D341Med (cell line): ENCODE measurements around the gene ATP8B4.
"Not testable (repeated sequence)": the region's sequence is repeated elsewhere in the genome, so short reads cannot be mapped to it uniquely, and the experiment has no call there.

Experiments
- DNase-seq: peaks from one replicate; pipeline ENCODE4 v3.0.0; 2012; ENCODE audit warnings: low spot score

Gene ATP8B4, protein sequence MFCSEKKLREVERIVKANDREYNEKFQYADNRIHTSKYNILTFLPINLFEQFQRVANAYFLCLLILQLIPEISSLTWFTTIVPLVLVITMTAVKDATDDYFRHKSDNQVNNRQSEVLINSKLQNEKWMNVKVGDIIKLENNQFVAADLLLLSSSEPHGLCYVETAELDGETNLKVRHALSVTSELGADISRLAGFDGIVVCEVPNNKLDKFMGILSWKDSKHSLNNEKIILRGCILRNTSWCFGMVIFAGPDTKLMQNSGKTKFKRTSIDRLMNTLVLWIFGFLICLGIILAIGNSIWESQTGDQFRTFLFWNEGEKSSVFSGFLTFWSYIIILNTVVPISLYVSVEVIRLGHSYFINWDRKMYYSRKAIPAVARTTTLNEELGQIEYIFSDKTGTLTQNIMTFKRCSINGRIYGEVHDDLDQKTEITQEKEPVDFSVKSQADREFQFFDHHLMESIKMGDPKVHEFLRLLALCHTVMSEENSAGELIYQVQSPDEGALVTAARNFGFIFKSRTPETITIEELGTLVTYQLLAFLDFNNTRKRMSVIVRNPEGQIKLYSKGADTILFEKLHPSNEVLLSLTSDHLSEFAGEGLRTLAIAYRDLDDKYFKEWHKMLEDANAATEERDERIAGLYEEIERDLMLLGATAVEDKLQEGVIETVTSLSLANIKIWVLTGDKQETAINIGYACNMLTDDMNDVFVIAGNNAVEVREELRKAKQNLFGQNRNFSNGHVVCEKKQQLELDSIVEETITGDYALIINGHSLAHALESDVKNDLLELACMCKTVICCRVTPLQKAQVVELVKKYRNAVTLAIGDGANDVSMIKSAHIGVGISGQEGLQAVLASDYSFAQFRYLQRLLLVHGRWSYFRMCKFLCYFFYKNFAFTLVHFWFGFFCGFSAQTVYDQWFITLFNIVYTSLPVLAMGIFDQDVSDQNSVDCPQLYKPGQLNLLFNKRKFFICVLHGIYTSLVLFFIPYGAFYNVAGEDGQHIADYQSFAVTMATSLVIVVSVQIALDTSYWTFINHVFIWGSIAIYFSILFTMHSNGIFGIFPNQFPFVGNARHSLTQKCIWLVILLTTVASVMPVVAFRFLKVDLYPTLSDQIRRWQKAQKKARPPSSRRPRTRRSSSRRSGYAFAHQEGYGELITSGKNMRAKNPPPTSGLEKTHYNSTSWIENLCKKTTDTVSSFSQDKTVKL

GRCh38 chr15:50119063-50120040 lies at the start of gene ATP8B4:
ATP8B4 (minus strand) TSS chr15:50119233; CDS start chr15:50106966, 12,267 bp downstream.
- DNase-seq: no peak

GRCh38 chr15:50168379-50168778 lies 49.3 kb upstream of the ATP8B4 start:
- no peak for DNase-seq

- DNase-seq: no peak
Measured at GRCh38 chr15:50167110-50167509, 48.1 kb upstream of the ATP8B4 start.

- no peak for DNase-seq
Measured at GRCh38 chr15:50166216-50166615, 47.2 kb upstream of the ATP8B4 start.

- DNase-seq: no peak
Measured at GRCh38 chr15:50164458-50164857, 45.4 kb upstream of the ATP8B4 start.

DNA sequence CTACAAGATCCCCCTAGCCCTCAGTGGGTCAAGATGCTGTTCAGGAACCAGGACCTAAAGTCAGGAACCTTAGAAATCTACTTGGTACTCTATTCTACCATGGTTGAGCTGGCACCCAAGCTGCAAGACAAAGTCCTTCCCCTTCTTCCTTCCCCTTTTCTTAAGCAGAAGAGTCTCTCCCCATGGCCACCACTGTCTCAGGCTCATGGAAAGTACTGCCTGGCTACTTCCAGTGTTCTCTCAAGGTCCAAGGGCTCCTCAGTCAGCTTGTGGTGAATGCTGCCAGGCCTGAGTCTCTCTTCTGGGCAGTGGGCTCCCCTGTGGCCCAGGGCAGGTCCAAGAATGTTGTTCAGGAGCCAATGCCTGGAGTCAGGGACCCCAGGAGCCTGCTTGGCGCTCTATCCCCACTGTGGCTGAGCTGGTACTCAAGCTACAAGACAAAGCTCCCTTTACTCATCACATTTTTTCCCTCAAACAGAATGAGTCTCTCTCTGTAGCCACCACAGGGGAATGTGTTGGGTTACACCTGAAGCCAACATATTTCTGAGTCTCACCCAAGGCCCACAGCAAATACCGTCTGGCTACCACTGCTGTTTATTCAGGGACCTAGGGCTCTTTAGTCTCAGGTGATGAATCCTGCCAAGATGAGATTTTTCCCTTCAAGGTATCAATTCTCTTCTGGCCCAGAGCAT lies 44.8 kb upstream of the ATP8B4 start:
- no peak for DNase-seq

DNA sequence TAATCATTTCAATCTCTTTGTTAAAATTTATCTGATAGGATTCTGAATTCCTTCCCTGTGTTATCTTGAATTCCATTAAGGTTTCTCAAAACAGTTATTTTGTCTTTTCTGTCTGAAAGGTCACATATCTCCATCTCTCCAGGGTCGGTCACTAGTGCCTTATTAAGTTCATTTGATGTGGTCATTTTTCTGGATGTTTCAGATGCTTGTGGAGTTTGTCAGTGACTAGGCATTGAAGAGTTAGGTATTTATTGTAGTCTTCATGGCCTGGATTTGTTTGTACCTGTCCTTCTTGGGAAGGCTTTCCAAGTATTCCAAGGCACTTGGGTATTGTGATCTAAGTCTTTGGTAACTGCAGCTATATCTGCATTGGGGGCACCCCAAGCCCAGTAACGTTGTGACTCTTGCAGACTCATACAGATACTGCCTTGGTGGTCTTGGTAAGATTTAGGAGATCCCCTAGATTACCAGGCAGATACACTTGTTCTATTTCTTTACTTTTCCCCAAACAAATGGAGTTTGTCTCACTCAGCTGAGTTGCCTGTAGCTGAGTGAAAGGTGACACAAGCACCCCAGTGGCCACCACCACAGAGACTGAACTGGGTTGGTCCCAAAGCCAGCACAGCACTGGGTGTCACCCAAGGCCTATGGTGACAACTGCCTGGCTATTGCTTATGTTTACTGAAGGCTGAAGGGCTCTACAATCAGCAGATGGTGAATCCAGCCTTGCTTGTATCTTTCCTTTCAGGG lies 44.1 kb upstream of the ATP8B4 start:
- no peak for DNase-seq

DNA sequence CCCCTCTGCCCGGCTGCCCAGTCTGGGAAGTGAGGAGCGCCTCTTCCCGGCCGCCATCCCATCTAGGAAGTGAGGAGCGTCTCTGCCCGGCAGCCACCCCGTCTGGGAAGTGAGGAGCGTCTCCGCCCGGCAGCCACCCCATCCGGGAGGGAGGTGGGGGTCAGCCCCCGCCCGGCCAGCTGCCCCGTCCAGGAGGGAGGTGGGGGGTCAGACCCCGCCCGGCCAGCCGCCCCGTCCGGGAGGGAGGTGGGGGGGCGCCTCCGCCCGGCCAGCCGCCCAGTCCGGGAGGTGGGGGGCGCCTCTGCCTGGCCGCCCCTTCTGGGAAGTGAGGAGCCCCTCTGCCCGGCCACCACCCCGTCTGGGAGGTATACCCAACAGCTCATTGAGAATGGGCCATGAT lies 39.2 kb upstream of the ATP8B4 start:
- not testable (repeated sequence) for DNase-seq

GRCh38 chr15:50151476-50151875 lies 32.4 kb upstream of the ATP8B4 start:
- DNase-seq: no peak

- no peak for DNase-seq
Measured at GRCh38 chr15:50150851-50151250, 31.8 kb upstream of the ATP8B4 start.

- DNase-seq: no peak
Measured at GRCh38 chr15:50150349-50150748, 31.3 kb upstream of the ATP8B4 start.

DNA sequence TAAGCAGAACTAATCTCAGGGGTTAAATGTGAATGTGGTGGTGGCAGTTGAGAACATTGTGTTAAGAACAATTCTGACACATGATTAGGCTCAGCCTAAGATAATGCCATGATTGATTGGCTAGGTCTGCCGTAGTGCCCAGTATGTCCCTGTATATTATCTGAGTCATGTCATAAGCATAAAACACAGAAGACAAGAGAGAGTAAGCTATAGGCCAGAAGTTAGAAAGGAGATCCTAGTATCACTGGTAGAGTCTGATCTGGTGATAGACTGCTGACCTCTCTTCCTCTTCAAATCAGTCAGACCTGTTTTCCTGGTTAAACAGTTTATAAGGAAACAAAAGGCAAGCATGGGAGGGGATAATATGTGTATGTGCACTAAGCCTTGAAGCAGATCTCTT lies 30.1 kb upstream of the ATP8B4 start:
- no peak for DNase-seq

- peak; percentile 51 for DNase-seq
Measured at GRCh38 chr15:50148362-50148963, 29.4 kb upstream of the ATP8B4 start.

DNA sequence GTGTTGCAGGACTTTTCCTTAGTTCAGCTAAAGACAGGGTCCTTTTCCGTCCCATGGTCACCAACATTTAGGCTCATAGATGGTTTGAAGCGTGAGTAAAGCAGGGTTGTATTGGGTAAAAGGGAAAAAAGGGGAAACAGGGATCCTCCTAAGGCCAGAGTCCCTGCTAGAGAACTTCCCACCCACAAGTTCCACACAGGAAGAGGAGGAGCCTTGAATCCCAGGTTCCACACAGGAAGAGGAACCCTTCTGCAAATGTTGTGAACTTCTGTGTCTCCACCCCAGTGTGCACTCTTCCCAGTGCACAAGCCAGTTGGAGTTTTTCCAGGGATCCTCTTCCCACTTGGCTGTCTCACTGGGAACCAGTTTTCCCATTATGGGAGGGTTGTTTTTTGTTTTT lies 27.6 kb upstream of the ATP8B4 start:
- DNase-seq: no peak

DNA sequence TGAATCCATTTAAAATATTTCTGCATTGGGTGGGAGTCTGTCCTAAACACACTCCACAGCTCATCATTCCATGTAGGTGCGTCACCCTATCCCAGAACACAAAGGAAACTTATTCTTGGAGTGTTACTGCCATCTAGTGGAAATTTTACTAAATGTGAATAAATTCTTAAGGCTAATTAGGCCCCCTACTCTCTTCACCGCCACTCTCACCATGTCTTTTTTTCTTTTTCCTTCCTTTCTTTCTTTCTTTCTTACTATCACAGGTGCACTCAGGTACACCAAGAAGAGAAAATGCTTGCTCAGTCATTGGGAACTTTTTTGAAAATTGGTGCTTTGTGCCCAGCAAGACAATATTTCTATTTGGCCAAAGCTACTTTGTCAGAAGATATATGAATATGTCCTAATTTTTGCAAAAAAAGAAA lies 26.4 kb upstream of the ATP8B4 start:
- DNase-seq: peak; percentile 60

GRCh38 chr15:50144341-50145120 lies 25.5 kb upstream of the ATP8B4 start:
- no peak for DNase-seq

DNA sequence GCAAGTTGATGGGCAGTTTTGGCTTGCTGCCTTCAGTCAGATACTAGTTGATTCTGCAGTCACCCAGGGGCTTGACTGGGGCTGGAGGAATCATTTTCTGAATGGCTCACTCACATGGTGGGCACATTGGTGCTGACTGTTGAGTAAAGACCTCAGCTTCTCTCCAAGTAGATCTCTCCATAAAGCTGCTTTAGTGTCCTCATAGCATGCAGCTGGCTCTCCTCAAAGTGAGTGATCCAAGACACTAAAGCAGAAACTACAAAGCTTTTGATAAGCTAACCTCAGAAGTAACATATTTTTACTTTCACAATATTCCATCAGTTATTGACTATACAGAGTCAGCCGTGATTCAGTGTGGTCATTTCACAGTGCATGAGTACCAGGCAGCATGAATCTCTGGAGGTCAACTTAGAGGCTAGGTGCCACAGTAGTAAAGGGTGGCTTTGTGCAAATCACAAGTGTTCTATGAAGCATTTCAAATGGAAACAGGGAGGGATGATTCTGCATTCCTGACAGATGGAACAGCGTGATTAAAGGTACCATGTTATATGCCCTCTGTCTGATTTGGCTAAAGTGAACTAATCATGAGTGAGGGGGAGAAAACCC lies 24.3 kb upstream of the ATP8B4 start:
- no peak for DNase-seq

GRCh38 chr15:50141856-50142255 lies 22.8 kb upstream of the ATP8B4 start:
- no peak for DNase-seq
